Neural progenitor cell (in vitro differentiated cells): Measurements from ENCODE around the gene LACTBL1.

ENCODE experiments used
- CTCF ChIP-seq: fragments of 200-600 bp; sonication (generic); IDR thresholded peaks from 2 replicates; pipeline ENCODE4 v1.5.1; 2017; ENCODE audit warnings: antibody characterized with exemption, mild to moderate bottlenecking
- EZH2 ChIP-seq: fragments of 200-600 bp; sonication (generic); IDR thresholded peaks from 2 replicates; pipeline ENCODE4 v1.6.1; 2017; ENCODE audit warnings: antibody characterized with exemption, mild to moderate bottlenecking, moderate library complexity
- EZH2phosphoT487 ChIP-seq: fragments of 200-600 bp; sonication (generic); IDR thresholded peaks from 2 replicates; pipeline ENCODE4 v1.6.1; 2017; ENCODE audit warnings: antibody characterized with exemption

GRCh38 chr1:22962558-22962957, 10.1 kb downstream of the LACTBL1 start:
- TF ChIP-seq EZH2 (no peak), CTCF (no peak), EZH2phosphoT487 (no peak)
